GDM1 (cell line): ENCODE measurements around the gene DUSP5.
A peak's percentile ranks its signal among the peaks of the same experiment; 100 is the strongest.

ENCODE experiments used
- DNase-seq: peaks from one replicate; lab custom pipeline; 2025; lab: John Stamatoyannopoulos, UW

Gene DUSP5

GRCh38 chr10:110547139-110547761, 49.5 kb downstream of the DUSP5 start:
- peak; percentile 47 for DNase-seq

GRCh38 chr10:110548002-110548401, 50.3 kb downstream of the DUSP5 start:
- no peak for DNase-seq

- no peak for DNase-seq
Measured at GRCh38 chr10:110549211-110549610, 51.5 kb downstream of the DUSP5 start.

- no peak for DNase-seq
Measured at GRCh38 chr10:110553905-110554304, 56.2 kb downstream of the DUSP5 start.

GRCh38 chr10:110556296-110556695, 58.6 kb downstream of the DUSP5 start:
- no peak for DNase-seq

GRCh38 chr10:110556969-110557601, 59.4 kb downstream of the DUSP5 start:
- DNase-seq = no peak

GRCh38 chr10:110558041-110558440, 60.3 kb downstream of the DUSP5 start:
- DNase-seq = no peak

- DNase-seq = no peak
Measured at GRCh38 chr10:110560012-110560411, 62.3 kb downstream of the DUSP5 start.
